Mucosa of rectum (tissue), 2 donors: ENCODE measurements around the gene NALCN.

Experiments
- H3K27ac ChIP-seq, 2 donors: one replicate each; pipeline ENCODE4 v1.7.0; 2013; ENCODE audit warnings: inconsistent platforms in 2 of 2, low read depth in 2 of 2, low read length in 2 of 2
- H3K27me3 ChIP-seq, 2 donors: one replicate each; pipeline ENCODE4 v1.7.0; 2013; ENCODE audit warnings: low read length in 2 of 2; ENCODE audit not compliant: control insufficient read depth in 2 of 2, insufficient read depth in 2 of 2
- H3K36me3 ChIP-seq, 2 donors: one replicate each; pipeline ENCODE4 v1.7.0; 2013; ENCODE audit warnings: low read length in 2 of 2; ENCODE audit not compliant: control insufficient read depth in 2 of 2, insufficient read depth in 2 of 2
- H3K4me1 ChIP-seq, 2 donors: one replicate each; pipeline ENCODE4 v1.7.0; 2013; ENCODE audit warnings: low read length in 2 of 2, mild to moderate bottlenecking in 1 of 2; ENCODE audit not compliant: control insufficient read depth in 2 of 2, insufficient read depth in 2 of 2
- H3K4me3 ChIP-seq, 2 donors: one replicate each; pipeline ENCODE4 v1.7.0; 2013; ENCODE audit warnings: low read length in 2 of 2
- H3K9ac ChIP-seq, 2 donors: one replicate each; pipeline ENCODE4 v1.7.0; 2013; ENCODE audit warnings: low read length in 2 of 2, low read depth in 1 of 2, mild to moderate bottlenecking in 1 of 2
- H3K9me3 ChIP-seq, 2 donors: one replicate each; pipeline ENCODE4 v1.7.0; 2013; ENCODE audit warnings: low read length in 2 of 2; ENCODE audit not compliant: control insufficient read depth in 2 of 2
- donor health status: healthy.
- donor health status: Normal muscosa, but diverticular disease.

NALCN gene

DNA sequence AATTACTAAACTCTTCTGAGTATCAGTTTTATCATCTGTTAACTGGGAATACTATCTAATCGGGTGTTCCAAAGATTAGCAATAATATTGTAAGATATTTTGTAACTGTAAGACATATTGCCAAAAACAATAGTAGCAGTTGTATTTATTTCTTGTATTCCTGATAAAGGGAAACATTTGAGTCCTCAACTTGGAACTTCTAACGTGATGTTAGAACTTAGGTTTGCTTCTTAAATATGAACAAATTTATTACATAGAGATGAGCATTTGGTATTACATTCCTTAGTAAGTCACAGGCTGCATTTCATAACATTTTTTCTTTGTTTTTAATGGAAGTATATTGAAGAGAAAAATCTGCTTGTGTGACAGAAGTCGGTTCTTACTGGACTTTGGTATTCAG, 225.3 kb downstream of the NALCN start:
- H3K36me3 ChIP-seq: no peaks in the 10 kb centered on the region
- no peaks in the 10 kb centered on the region for H3K27me3 ChIP-seq
- no peak overlapping the region for H3K27ac ChIP-seq
- no peaks in the 10 kb centered on the region for H3K9me3 ChIP-seq
- no peak overlapping the region for H3K9ac ChIP-seq
- no peaks in the 10 kb centered on the region for H3K4me1 ChIP-seq
- no peak overlapping the region for H3K4me3 ChIP-seq

DNA sequence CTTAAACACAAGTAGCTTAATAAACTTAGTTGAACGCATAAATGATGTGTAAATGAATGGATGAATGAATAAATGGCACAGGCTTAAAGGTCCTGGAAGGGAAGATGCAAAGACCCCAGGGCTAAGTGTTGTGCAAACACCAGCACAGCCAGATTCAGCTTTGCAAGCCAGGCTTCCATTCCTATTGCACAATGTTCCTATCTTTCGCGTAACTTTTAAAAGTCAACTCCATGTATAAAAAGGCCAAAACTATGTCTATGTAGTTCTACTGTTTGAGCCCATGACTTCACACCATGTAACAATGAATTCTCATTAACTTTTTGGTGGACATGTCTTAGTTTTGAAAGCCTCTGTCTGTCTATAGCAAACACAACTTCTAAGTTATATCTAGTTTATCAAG, 226.0 kb downstream of the NALCN start:
- no peaks in the 10 kb centered on the region for H3K4me1 ChIP-seq
- no peak overlapping the region for H3K4me3 ChIP-seq
- H3K9me3 ChIP-seq: no peaks in the 10 kb centered on the region
- H3K36me3 ChIP-seq: no peaks in the 10 kb centered on the region
- H3K27ac ChIP-seq: no peak overlapping the region
- no peaks in the 10 kb centered on the region for H3K27me3 ChIP-seq
- H3K9ac ChIP-seq: no peak overlapping the region

- H3K4me1 ChIP-seq: no peaks in the 10 kb centered on the region
- H3K27ac ChIP-seq: no peak overlapping the region
- no peaks in the 10 kb centered on the region for H3K36me3 ChIP-seq
- no peak overlapping the region for H3K4me3 ChIP-seq
- H3K9me3 ChIP-seq: no peaks in the 10 kb centered on the region
- no peaks in the 10 kb centered on the region for H3K27me3 ChIP-seq
- no peak overlapping the region for H3K9ac ChIP-seq
Observed at GRCh38 chr13:101185606-101186005, 230.7 kb downstream of the NALCN start.

GRCh38 chr13:101181076-101181685, 235.1 kb downstream of the NALCN start:
- no peak overlapping the region for H3K9ac ChIP-seq
- H3K27ac ChIP-seq: no peak overlapping the region
- H3K4me1 ChIP-seq: no peaks in the 10 kb centered on the region
- H3K9me3 ChIP-seq: no peaks in the 10 kb centered on the region
- H3K4me3 ChIP-seq: no peak overlapping the region
- H3K27me3 ChIP-seq: no peaks in the 10 kb centered on the region
- no peaks in the 10 kb centered on the region for H3K36me3 ChIP-seq

DNA sequence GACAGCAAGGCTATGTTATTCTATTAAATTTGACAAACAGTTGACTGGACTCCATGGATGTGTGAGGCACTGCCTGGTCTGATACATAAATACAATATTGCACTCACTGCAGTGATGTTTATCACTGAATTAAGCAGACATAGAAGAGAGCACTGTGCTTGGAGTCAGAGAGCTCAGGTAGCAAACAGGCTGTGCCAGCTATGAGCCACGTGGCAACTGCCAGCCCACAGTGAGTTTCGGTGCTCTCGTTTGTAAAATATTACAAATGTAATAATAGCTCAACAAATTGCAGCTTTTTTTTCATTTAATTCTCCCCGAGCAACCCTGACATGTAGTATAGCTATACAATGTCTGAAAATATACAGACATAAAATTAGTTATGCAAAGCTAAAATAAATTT, 237.3 kb downstream of the NALCN start:
- H3K9ac ChIP-seq: no peak overlapping the region
- H3K36me3 ChIP-seq: no peaks in the 10 kb centered on the region
- H3K9me3 ChIP-seq: no peaks in the 10 kb centered on the region
- no peak overlapping the region for H3K4me3 ChIP-seq
- H3K27me3 ChIP-seq: no peaks in the 10 kb centered on the region
- H3K4me1 ChIP-seq: no peaks in the 10 kb centered on the region
- no peak overlapping the region for H3K27ac ChIP-seq

- Histone ChIP-seq H3K9me3 (no peaks in the 10 kb centered on the region), H3K36me3 (no peaks in the 10 kb centered on the region), H3K4me3 (no peak overlapping the region), H3K4me1 (no peaks in the 10 kb centered on the region), H3K27me3 (no peaks in the 10 kb centered on the region), H3K9ac (no peak overlapping the region), H3K27ac (no peak overlapping the region)
Observed at GRCh38 chr13:101178406-101178805, 237.9 kb downstream of the NALCN start.

DNA sequence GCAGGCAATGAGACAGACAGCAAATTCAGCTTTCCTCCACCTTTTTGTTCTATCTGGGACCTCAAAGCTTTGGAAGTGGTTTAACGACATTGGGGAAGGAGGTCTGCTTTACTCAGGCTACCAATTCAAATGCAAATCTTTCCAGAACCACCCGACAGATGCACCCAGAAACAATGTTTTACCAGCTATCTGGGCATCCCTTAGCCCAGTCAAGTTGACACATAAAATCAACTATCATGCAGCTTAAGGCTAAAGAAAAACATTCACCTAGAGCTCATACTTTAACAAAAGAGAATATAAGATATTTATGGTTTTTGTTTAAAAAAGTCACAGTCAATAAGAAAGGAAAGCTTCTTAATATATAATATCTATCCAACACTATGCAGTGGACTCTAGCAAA, 246.0 kb downstream of the NALCN start:
- Histone ChIP-seq H3K27me3 (no peaks in the 10 kb centered on the region), H3K36me3 (no peaks in the 10 kb centered on the region), H3K27ac (no peak overlapping the region), H3K9me3 (no peaks in the 10 kb centered on the region), H3K4me3 (no peak overlapping the region), H3K4me1 (no peaks in the 10 kb centered on the region), H3K9ac (no peak overlapping the region)

DNA sequence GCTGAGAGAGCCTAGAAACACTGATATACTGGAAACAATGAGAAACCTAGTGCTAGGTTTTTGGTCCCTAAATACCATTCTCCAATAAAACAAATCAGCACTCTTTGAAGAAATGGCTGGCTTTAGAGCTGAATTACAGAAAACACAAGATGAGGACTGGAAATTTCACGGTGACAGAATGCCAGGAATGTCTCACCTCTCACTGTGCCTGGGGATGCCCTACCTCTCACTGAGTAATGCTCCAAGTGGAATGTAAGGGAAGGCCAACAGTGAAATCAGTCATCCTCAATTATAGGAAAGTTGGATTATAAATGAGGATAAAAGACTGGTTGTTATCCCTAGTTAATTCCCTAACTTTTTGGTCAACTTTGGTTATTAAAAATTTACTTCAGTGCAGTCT, 259.0 kb downstream of the NALCN start:
- no peaks in the 10 kb centered on the region for H3K9me3 ChIP-seq
- H3K36me3 ChIP-seq: no peaks in the 10 kb centered on the region
- H3K4me1 ChIP-seq: no peaks in the 10 kb centered on the region
- no peaks in the 10 kb centered on the region for H3K27me3 ChIP-seq
- H3K27ac ChIP-seq: no peak overlapping the region
- no peak overlapping the region for H3K9ac ChIP-seq
- no peak overlapping the region for H3K4me3 ChIP-seq

DNA sequence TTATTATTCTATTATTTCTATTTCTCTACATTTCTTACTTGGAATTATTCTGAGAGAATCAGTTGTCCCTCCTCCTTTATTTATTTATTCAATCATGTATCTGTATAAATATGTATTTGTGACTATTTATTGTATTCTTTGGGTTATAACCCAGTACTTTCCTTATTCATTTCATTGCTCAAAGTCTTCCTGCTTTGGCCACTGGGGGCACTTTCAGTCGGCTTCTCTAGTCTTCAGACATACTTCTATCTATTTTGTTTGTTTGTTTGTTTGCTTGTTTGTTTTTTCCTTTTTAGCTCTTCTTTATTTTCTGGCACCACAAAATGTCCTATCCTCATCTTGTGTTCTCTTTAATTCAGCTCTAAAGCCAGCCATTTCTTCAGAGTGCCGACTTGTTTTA, 260.4 kb downstream of the NALCN start:
- H3K9me3 ChIP-seq: no peaks in the 10 kb centered on the region
- no peak overlapping the region for H3K27ac ChIP-seq
- H3K9ac ChIP-seq: no peak overlapping the region
- no peaks in the 10 kb centered on the region for H3K4me1 ChIP-seq
- no peak overlapping the region for H3K4me3 ChIP-seq
- H3K36me3 ChIP-seq: no peaks in the 10 kb centered on the region
- no peaks in the 10 kb centered on the region for H3K27me3 ChIP-seq

- no peaks in the 10 kb centered on the region for H3K9me3 ChIP-seq
- no peaks in the 10 kb centered on the region for H3K36me3 ChIP-seq
- no peak overlapping the region for H3K9ac ChIP-seq
Observed at GRCh38 chr13:101152184-101152583, 264.1 kb downstream of the NALCN start.

GRCh38 chr13:101150998-101151397, 265.3 kb downstream of the NALCN start:
- Histone ChIP-seq H3K9me3 (no peaks in the 10 kb centered on the region), H3K9ac (no peak overlapping the region), H3K4me1 (no peaks in the 10 kb centered on the region), H3K4me3 (no peak overlapping the region), H3K27me3 (no peaks in the 10 kb centered on the region), H3K36me3 (no peaks in the 10 kb centered on the region), H3K27ac (no peak overlapping the region)

More at GRCh38 chr13:101152184-101152583, 264.1 kb downstream of the NALCN start:
- Histone ChIP-seq H3K4me3 (no peak overlapping the region), H3K27ac (no peak overlapping the region), H3K4me1 (no peaks in the 10 kb centered on the region), H3K27me3 (no peaks in the 10 kb centered on the region)
